C4-2B (cell line): Measurements from ENCODE around the gene REV1.

Source experiments
- ZFX ChIP-seq: fragments of 450-650 bp; IDR thresholded peaks from 2 replicates; pipeline ENCODE4 v1.6.1; 2017
- TF ChIP-seq, protein P1 (sequence below): fragments of 450-650 bp; conservative IDR thresholded peaks from 2 replicates; pipeline ENCODE4 v1.5.1; 2017; ENCODE audit warnings: mild to moderate bottlenecking

DNA sequence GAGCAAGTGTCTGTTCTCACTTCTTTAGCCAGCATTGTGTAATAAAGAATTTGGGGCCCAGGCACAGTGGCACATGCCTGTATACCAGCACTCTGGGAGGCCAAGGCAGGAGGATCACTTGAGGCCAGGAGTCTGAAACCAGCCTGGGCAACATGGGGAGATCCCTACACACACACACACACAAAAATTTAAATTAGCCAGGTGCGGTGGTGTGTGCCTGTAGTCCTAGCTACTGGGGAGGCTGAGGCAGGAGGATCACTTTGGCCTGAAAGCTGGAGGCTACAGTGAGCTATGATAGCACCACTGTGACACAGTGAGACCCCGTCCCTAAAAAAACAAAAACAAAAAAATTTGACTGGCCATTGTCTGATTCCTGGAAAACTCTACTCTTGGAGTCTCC, 8.3 kb downstream of the REV1 start:
- TF ChIP-seq, protein P1, sequence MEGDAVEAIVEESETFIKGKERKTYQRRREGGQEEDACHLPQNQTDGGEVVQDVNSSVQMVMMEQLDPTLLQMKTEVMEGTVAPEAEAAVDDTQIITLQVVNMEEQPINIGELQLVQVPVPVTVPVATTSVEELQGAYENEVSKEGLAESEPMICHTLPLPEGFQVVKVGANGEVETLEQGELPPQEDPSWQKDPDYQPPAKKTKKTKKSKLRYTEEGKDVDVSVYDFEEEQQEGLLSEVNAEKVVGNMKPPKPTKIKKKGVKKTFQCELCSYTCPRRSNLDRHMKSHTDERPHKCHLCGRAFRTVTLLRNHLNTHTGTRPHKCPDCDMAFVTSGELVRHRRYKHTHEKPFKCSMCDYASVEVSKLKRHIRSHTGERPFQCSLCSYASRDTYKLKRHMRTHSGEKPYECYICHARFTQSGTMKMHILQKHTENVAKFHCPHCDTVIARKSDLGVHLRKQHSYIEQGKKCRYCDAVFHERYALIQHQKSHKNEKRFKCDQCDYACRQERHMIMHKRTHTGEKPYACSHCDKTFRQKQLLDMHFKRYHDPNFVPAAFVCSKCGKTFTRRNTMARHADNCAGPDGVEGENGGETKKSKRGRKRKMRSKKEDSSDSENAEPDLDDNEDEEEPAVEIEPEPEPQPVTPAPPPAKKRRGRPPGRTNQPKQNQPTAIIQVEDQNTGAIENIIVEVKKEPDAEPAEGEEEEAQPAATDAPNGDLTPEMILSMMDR, result no peak
- TF ChIP-seq ZFX, result no peak
